ENCODE data around the gene INPP5A. TPM values are rescaled to one million over a fixed set of nuclear protein-coding genes. Genes with fewer than 3 reads are reported as not detected.

Gene INPP5A
- total RNA-seq, 4 donors from 2014 or later: 31.2 to 51.8 (median 41.5) TPM

- WGBS, 2 donors: 91 to 95% methylated on average over 11 to 14 of the region's 19 CpGs
- no peak overlapping the region for H3K4me3 ChIP-seq (ENCODE audit: low read depth, poor library complexity, severe bottlenecking)
- peak in 1 of 2 donors; percentile 52 for DNase-seq (ENCODE audit: low spot score in 2 of 2)
- intact Hi-C loops (cut with DNase I; ENCODE audit: low total_unique reads): no loop called here
- no peak for TF ChIP-seq CTCF (IDR thresholded peaks at IDR 0.05)
- TF ChIP-seq POLR2A (IDR thresholded peaks at IDR 0.05): no peak
Observed at GRCh38 chr10:132521466-132522102, 16.0 kb upstream of the INPP5A start.

- 88 to 97% methylated on average over 5 to 10 of the region's 14 CpGs for WGBS, 2 donors
- H3K4me3 ChIP-seq (ENCODE audit: low read depth, poor library complexity, severe bottlenecking): no peak overlapping the region
- TF ChIP-seq POLR2A (IDR thresholded peaks at IDR 0.05): no peak
- no peak for TF ChIP-seq CTCF (IDR thresholded peaks at IDR 0.05)
- DNase-seq (ENCODE audit: low spot score in 2 of 2): peak in 1 of 2 donors; percentile 71
- intact Hi-C loops (cut with DNase I; ENCODE audit: low total_unique reads): no loop called here
Observed at GRCh38 chr10:132522521-132523411, 14.8 kb upstream of the INPP5A start.

GRCh38 chr10:132523561-132524442, 13.8 kb upstream of the INPP5A start:
- intact Hi-C loops (cut with DNase I; ENCODE audit: low total_unique reads): no loop called here
- H3K4me3 ChIP-seq (ENCODE audit: low read depth, poor library complexity, severe bottlenecking): no peak overlapping the region
- WGBS, 2 donors: 89 to 94% methylated on average over 15 of the region's 15 CpGs
- DNase-seq (ENCODE audit: low spot score in 2 of 2): no peak
- TF ChIP-seq POLR2A (IDR thresholded peaks at IDR 0.05) (no peak), CTCF (IDR thresholded peaks at IDR 0.05) (no peak)

GRCh38 chr10:132524443-132525285, 12.9 kb upstream of the INPP5A start:
- 94 to 95% methylated on average over 21 to 22 of the region's 23 CpGs for WGBS, 2 donors
- no peak for DNase-seq (ENCODE audit: low spot score in 2 of 2)
- TF ChIP-seq CTCF (IDR thresholded peaks at IDR 0.05) (no peak), POLR2A (IDR thresholded peaks at IDR 0.05) (no peak)

GRCh38 chr10:132526676-132527075, 10.9 kb upstream of the INPP5A start:
- H3K4me3 ChIP-seq (ENCODE audit: low read depth, poor library complexity, severe bottlenecking): no peak overlapping the region
- TF ChIP-seq POLR2A (IDR thresholded peaks at IDR 0.05): no peak
- no peak for TF ChIP-seq CTCF (IDR thresholded peaks at IDR 0.05)
- DNase-seq (ENCODE audit: low spot score in 2 of 2): no peak
- intact Hi-C loops (cut with DNase I; ENCODE audit: low total_unique reads): no loop called here
- WGBS, 2 donors: 66 to 70% methylated on average over 16 of the region's 16 CpGs

More at GRCh38 chr10:132524443-132525285, 12.9 kb upstream of the INPP5A start:
- intact Hi-C loops (cut with DNase I; ENCODE audit: low total_unique reads): no loop called here
- no peak overlapping the region for H3K4me3 ChIP-seq (ENCODE audit: low read depth, poor library complexity, severe bottlenecking)

Data from lower leg skin (tissue), 4 donors.